GM19397 (cell line): Measurements from ENCODE around the gene OAT.

ENCODE experiments used
- ATAC-seq: cut with Tn5 transposase; IDR thresholded peaks from one replicate; pipeline ENCODE4 v1.9.1; 2021; ENCODE audit warnings: mild to moderate bottlenecking, moderate library complexity; ENCODE audit not compliant: unreplicated experiment

Gene OAT

DNA sequence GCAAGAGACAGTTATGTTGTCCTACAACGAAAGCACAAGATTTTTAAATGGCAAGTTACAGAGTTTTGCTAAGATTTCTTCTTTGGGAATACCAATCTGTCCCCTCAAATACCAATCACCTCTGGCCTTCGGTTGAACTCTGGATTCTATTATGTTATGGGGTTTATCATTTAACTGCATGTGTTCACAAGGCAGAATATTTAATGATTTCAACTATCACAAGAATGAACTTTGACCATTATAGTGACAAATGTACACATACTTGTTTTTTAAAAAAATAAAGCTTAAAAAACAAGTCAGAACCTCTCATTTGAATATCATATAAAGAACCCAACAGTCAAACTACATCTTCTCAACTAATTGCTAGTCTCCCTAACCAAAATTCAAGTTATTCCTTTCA lies 11.3 kb downstream of the OAT start:
- no peak for ATAC-seq

DNA sequence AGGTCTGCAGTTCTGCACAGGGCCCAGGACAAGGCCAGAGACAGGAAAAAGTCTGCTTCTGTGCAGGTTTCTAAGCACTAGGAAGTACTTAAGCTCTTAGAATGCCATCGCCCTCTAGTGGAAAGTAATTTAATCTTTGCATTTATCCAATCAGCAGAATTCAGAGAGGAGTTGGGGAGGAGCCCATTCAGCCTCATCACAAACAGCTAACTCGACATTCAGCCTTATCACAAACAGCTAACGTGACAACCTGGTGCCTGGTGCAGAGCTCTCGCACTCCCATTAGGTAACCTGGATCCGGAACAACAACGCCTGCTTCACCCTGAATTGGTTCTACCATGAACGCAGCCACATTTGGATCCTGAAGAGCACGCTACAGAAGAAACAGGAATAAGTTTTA lies 15.2 kb downstream of the OAT start:
- peak; percentile 83 for ATAC-seq

- no peak for ATAC-seq
Observed at GRCh38 chr10:124402273-124402672, 16.4 kb downstream of the OAT start.

DNA sequence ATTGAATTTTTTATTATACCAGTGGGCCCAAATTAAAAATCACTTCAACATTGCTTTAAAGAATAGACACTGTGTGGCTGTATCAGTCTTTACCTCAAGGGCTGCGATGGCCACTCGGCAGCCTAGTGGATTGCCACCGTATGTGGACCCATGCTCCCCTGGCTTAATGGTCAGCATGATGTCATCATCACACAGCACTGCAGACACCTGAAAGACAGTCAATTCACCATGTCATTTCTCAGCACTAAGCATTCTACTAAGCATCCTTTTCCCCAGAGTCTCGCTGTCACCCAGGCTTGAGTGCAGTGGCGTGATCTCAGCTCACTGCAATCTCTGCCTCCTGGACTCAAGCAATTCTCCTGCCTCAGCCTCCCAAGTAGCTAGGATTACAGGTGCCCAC lies 17.1 kb downstream of the OAT start:
- ATAC-seq: no peak

- no peak for ATAC-seq
Observed at GRCh38 chr10:124394583-124394982, 24.1 kb downstream of the OAT start.

DNA sequence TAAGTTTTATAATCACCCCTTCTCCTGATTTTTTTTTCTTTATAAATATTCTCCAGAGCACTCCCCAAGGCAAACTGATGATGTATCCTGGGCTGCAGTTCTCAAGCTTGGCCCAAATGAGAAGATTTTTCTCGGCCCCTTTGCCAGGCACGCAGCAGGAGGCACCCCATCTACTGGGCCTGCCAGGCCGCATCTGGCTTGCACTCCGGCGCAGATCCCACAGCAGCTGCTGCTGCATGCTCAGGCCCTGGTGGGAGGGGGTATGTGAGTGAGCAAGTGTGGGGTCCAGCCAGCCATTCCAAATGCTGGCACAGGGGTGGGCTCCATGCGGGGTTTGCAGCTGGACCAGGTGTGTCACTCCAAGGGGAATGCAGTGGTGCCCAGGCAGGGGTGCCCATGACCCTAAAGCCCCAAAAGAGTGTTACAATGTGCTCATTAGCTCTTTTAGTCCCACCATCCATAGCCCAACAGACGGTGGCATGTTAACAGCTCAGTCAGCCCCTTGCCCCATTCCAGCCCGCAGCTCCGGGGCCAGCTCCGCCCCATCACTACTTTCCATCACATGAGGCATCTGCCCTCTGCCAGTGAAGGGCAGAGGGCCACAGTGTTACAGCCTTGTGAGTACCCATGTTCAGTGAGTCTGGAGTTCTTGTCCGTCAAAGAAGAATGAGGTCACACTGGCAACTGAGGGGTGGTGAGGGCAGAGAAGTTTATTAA lies 25.9 kb downstream of the OAT start:
- no peak for ATAC-seq

DNA sequence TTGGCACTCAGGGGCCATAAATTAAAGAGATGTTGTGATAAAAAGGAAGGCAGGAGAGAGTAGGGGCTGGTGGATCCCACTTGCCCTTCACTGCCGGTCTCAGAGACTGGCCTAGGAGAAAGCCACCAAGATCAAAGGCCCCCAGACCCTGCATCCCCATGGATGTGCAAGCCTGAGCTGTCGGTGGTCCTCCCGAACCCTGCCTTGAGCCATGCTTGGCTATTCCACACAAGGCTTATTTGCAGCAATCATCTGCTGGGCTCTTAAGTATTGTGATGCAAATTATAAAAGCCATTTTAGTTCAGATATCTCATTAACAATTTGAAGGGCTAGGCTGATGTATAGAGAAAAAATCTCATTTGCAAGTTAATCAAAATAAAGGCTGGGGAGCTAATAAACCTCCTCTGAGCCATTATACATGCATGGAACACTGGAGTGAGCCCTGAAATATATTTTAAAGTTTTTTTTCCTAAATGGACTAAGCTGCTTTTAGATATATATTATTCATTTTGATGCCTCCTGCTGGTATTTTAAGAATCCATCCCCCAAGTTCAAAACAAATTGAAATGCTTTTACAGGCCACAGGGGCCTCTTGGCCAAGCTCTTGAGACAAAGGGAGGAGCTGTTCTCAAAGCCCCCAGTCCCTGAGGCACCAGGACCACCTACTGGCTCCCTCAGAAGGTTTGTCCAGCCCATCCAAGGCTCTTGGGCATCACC lies 28.1 kb downstream of the OAT start:
- no peak for ATAC-seq

DNA sequence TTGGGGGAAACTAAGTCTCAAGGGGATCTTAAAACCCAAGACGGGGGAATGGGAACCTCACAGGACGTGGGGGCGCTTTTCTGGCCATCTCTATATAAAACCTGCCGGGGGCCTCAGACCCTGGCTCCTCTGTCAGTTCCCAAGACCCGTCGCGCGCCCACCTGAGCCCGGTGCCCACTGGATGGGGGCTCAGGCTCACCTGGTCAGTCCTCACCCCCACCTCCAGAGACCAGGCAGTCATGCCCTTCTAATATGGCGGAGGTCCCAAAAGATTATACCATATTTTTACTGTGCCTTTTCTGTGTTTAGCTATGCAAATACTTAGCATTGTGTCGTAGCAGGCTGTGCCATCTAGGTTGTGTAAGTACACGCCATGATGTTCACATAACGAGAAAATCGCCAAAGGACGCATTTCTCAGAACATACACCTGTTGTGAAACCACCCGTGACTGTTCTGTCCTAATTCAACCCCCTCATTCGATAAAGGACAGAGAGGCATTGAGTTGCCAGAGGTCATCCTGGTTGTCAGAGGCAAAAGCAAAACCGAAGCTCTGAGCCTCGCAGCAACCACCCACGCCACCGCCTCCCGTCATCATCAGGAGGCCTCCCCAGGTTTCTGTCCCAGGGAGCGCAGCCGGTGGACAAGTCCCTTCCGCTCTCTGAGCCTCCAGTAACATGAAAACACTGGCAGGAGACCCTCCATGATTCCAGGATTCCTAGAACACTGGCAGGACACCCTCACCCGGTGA lies 28.9 kb downstream of the OAT start:
- no peak for ATAC-seq

DNA sequence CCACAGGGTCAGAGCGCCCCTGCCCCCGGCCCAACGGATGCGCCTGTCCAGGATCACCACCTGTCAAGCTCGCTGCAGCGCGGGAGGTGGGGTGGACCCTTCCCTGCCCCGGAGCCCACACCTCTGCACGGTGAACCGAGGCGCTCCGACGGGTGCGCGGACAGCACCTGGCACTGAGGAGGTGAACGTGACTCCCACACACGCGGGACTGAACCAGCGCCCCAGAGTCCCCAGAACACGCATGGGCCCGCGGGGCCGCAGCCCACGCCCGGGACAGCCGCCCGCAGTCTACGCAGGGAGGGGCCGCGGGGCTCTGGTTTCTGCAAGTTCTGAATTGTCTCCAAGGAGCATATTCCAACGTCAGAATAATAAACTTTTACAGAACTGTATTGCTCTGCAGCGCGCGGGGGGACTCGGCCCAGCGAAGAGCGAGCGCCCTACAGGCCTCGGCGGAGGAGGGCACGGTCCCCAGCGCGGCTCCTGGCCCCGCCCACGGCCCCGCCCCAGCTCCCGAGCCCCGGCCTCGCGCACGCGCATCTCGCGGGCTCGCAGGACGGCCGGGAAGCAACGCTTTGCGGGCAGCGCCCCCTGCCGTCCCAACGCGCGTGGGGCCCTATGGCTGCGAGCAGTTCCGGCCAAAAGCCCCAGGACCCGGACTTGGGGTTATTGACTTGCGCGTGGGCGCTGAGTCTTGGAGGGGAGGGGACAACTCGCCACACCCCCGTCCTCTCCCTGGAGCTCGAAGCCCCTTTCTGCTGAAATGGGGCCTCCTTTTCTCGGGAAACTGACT lies 29.7 kb downstream of the OAT start:
- ATAC-seq: peak; percentile 93

- no peak for ATAC-seq
Observed at GRCh38 chr10:124388476-124388822, 30.3 kb downstream of the OAT start.

DNA sequence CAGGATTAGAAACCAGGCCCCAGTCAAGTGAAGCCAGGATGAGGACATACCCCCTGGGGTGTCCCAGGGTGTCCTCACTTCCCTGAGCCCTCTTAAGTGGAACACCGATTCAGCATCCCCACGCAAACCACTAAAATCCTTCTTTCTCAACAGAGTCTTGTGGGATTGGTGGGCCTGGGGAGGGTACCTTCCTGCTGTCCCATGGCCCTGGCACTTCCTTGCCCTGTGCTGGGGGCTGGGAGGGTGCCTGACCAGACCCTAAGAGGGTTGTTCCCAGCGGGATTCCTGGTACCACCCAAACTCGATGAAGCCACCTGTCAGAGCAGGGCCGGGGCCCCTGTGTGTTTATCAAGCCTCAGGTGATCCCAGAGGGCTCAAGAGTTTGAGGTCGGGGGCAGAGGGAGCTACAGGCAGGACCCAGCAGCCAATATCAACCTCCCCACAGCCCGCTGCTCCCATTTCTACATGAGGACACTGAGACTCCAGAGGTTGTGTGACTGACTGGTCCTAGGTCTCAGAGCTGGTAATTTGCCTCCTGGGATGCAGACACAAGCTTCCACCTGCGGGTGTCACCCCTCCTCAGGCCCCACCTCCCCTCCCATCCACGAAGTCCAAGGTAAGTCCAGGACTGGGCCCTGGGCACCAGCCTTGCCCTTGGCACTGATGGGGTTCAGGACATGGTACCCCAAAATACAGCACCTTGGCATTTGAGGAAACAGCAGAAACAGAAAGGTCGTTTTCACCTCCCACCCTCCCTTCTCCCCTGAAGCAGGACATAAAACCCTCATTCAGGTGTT lies 31.4 kb downstream of the OAT start:
- no peak for ATAC-seq

DNA sequence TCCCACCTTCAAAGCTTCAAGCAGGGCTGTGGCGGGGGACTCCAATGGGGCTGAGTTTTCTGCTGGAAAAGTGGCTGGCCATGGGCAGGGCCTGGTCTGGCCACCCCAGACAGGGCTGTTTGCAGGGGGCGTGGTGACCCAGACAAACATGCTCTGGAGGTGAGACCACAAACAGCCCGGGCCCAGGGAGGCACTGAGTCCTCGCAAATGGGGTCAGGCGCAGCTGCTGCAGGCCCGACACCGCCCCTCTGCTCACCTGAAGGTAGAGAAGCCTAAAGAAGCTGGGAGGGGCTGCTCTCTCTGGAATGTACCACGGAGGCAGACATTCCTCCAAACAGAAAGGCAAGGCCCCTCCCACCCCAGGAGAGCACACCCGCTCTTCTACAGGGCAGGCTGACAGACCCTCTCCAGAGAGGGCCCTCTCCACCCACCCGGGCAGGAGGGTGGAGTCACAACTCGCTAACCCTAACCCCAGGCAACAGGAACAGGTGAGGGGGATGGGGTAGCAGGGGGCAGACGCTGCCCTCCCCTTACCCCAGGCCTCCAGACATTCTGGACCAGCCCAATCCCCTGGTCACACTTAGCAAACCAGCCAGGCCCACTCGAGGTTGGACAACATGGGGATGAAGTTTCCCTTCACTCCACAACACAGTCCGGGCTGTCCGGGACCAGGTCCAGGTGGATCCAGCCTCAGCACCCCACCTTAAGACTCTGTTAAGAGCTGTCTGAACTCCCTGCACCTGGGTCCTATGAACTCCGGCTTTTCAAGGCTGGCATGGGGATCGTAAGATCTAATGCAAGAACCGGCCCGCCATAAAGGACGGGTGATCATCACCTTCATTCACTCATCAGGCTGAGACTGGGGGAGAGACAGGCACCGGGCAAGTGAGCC lies 32.3 kb downstream of the OAT start:
- ATAC-seq: no peak

DNA sequence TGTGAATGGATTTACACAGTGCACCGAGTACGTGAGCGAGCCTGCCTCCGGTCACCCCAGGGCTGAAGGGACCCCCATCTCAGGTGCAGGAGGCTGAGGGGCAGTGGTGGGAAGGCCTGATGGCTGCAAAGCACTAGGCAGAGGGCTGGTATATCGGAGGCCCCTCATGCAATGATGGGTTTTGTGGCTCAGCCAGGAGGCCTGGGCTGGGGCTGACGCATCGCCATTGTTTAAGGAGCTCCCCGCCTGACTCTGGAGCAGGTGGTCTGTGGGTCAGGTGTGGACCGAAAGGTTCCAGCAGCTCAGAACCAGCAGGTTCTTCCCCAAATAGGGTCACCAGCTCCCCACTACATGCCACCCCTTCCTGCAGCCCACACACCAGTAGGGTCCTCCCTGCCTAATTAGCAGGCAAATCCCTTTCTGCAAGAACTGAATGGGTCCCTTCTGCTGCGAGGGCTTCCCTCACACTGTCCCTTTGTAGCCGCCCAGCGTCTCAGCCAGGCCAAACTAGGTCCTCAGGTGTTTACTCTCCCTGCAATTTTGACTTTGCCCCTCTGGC lies 33.0 kb downstream of the OAT start:
- ATAC-seq: no peak

DNA sequence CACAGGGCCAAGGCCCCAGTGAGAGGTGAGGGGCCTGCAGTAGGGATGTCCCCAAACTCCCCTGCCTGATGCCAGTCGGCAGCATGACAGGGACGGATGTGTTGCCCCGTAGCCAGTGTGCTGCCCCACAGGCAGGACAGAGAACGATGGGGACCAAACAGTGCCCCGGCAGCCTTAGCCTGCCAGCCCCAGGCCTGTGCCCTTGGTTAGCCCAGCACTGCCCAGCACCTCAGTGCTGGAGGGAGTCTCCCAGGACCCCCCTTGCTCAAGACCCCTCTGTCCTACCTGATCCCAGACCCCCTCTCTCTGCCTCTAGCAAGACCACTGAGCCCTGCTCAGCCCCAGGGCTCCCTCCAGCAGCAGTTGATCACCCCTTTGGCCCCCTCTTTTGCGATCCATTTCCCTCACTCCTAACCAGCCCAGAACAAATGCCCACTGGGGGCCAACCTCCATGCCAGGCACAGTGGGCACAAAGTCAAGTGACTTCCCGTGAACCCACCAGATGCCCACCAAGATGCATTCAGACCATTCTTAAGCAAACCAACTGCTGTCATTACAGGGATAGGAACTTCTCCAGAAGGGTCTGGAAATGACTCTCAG lies 34.0 kb downstream of the OAT start:
- no peak for ATAC-seq

GRCh38 chr10:124384172-124384571 lies 34.6 kb downstream of the OAT start:
- no peak for ATAC-seq

DNA sequence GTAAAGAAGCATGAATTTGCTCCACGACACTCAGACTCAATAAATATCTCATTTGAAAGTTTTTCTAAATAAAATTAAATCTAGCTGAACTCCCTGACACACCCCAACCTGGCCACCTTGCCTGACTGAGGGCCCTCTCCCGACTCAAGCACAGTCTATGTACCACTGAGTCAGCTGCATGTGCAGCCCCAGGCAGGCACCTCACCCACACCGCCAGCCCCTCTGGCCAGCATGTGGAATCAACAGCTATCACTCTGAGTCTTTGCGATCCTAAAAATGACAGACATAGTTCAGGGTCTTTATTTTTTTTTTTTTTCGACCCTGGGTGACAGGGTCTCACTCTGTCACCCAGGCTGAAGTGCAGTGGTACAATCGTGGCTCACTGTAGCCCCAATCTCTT lies 35.2 kb downstream of the OAT start:
- no peak for ATAC-seq

DNA sequence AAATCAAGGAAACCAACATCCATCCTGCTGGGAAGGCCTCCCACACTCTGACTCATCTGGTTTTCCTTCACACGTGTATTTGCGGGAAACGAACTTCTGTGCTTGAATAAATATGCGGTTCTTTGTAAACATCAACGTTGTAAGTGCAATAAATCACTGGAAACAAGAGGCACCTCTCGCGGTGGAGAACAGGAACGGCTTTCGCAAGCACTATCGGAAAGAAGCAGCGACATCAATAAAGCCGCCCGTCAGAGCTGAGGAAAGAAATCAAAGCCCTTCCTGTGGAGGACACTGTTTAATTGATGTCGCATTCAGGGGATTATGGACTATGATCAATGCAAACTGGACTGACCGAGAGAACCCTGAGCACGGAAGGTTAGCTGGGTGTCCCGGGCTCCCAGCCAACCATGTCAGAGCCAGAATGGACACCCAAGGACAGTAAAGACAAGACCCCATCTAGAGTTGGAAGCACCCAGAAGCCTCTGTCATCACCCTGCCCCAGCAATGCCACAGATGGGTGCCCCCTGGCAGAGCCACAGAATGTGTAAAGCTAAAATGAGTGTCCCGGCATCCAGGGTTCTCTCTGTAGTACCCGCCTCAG lies 37.6 kb downstream of the OAT start:
- no peak for ATAC-seq

GRCh38 chr10:124380256-124380995 lies 38.3 kb downstream of the OAT start:
- ATAC-seq: no peak
